ENCODE measurements around the gene AIG1.
A peak's percentile ranks its signal among the peaks of the same experiment; 100 is the strongest.

AIG1 gene

DNA sequence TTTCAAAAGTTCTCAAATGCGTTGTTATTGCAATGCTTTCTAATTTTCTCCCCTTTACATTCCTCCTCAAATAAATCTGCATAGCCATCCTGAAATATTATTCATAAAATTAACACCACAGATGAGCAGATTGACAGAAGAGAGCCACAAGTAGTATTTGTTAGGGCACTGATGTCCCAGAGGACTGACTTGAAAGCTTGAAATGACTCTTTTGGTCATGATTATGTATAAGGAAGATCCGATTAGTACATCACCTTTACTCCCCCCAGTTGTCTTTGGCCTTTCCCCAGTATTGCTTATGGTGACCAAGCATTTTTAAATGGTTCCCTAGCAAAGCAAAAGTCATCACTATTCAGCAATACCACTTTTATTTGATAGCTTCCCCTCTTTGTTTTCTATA lies 202.2 kb downstream of the AIG1 start:
- DNase-seq (ENCODE audit: low read depth): no peak
- TF ChIP-seq, protein P1, sequence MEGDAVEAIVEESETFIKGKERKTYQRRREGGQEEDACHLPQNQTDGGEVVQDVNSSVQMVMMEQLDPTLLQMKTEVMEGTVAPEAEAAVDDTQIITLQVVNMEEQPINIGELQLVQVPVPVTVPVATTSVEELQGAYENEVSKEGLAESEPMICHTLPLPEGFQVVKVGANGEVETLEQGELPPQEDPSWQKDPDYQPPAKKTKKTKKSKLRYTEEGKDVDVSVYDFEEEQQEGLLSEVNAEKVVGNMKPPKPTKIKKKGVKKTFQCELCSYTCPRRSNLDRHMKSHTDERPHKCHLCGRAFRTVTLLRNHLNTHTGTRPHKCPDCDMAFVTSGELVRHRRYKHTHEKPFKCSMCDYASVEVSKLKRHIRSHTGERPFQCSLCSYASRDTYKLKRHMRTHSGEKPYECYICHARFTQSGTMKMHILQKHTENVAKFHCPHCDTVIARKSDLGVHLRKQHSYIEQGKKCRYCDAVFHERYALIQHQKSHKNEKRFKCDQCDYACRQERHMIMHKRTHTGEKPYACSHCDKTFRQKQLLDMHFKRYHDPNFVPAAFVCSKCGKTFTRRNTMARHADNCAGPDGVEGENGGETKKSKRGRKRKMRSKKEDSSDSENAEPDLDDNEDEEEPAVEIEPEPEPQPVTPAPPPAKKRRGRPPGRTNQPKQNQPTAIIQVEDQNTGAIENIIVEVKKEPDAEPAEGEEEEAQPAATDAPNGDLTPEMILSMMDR (IDR thresholded peaks at IDR 0.05; ENCODE audit: low read length, missing control alignments): no peak
- no peak overlapping the region for H3K4me3 ChIP-seq (replicated peaks; ENCODE audit: low read depth, low read length)

DNA sequence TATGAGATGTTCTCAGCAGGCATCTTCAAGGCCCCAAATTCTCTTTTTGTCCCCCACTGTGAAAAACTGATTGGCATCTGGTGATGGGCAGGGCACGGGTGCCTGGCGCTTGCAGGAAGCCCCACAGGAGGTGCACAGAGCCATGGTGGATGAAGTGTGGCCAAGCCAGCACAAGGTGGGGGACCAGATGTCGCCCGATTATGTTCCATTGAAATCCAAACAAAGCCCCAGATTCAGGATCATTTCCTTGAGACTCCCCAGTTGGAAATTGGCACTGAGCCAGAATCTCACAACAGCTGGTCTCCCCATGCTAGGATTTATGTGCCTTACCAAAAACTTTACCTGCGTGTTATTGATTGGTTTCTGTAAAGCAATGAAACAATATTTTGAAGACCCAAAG lies 203.7 kb downstream of the AIG1 start:
- H3K4me3 ChIP-seq (replicated peaks; ENCODE audit: low read depth, low read length): no peak overlapping the region
- DNase-seq (ENCODE audit: low read depth): no peak

DNA sequence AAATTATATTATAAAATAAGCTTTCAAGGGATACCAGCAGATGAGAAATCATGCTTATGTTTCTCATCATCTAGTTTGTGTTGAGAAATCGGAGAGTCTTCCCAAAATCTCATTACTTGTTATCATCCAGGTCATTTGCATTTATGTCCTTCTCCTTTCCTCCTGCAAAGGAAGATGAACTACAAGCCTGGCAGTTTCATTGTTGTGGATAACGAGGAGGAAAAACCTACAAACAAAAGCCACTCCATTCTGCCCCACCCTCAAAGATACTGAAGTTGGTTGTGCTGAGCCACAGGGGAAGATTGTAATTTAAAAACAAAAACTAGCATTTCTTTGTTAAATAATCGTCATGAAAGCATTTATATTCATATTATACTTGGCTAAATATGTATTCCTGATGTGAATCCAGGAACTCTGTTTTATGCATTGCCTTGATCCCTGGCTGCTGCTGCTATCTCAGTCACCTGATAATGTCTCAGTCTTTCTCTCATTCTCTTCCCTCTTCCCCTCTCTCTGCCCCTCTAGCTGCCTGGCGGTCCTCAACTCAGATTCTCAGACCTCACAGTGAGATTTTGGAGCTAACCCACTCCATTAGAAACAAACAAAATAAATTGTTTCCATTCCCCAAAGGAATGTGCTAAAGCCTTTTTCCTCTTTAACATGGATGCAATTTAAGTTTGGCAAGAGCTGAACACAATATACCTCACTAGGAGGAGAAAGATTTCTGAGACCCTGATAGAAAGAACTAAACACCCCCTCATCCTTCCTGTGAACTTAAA lies 204.5 kb downstream of the AIG1 start:
- DNase-seq (ENCODE audit: low read depth): no peak
- TF ChIP-seq, protein P1 (IDR thresholded peaks at IDR 0.05; ENCODE audit: low read length, missing control alignments): no peak
- no peak overlapping the region for H3K4me3 ChIP-seq (replicated peaks; ENCODE audit: low read depth, low read length)

More for the DNA sequence above, 203.7 kb downstream of the AIG1 start:
- TF ChIP-seq, protein P1 (IDR thresholded peaks at IDR 0.05; ENCODE audit: low read length, missing control alignments): no peak

GRCh38 chr6:143267760-143268159 lies 207.1 kb downstream of the AIG1 start:
- TF ChIP-seq, protein P1 (IDR thresholded peaks at IDR 0.05; ENCODE audit: low read length, missing control alignments): no peak
- DNase-seq (ENCODE audit: low read depth): no peak
- H3K4me3 ChIP-seq (replicated peaks; ENCODE audit: low read depth, low read length): no peak overlapping the region

DNA sequence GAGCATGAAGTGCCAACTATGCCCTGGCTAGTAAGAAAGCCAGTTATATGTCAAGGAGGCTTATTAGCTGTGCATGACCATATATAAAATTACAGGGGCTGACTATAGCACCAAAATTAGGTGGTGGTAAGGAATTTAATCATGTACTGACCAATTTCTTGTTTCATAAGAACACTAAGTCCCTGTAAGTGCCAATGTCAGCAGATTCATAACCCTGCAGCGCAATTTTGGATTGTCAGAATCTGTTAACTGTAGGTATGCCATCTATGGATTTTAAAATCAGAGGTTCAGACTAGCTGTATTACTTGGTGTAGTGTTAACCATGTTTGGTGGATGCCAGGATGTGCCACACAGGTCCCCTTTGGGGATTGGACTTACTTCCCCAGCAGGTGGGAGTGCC lies 207.8 kb downstream of the AIG1 start:
- H3K4me3 ChIP-seq (replicated peaks; ENCODE audit: low read depth, low read length): no peak overlapping the region
- no peak for DNase-seq (ENCODE audit: low read depth)
- TF ChIP-seq, protein P1 (IDR thresholded peaks at IDR 0.05; ENCODE audit: low read length, missing control alignments): no peak

- DNase-seq (ENCODE audit: low read depth): peak; percentile 26
- TF ChIP-seq, protein P1 (IDR thresholded peaks at IDR 0.05; ENCODE audit: low read length, missing control alignments): no peak
These were observed 209.3 kb downstream of the AIG1 start for GRCh38 chr6:143270026-143270425.

GRCh38 chr6:143271024-143271423 lies 210.3 kb downstream of the AIG1 start:
- TF ChIP-seq, protein P1 (IDR thresholded peaks at IDR 0.05; ENCODE audit: low read length, missing control alignments): no peak
- DNase-seq (ENCODE audit: low read depth): peak; percentile 77
- H3K4me3 ChIP-seq (replicated peaks; ENCODE audit: low read depth, low read length): no peak overlapping the region

More at GRCh38 chr6:143270026-143270425, 209.3 kb downstream of the AIG1 start:
- H3K4me3 ChIP-seq (replicated peaks; ENCODE audit: low read depth, low read length): no peak overlapping the region
